Stimulated activated CD4-positive, alpha-beta T cell treated with anti-CD3 and anti-CD28 coated beads, Interleukin-4, amount 100 ng/mL, for 4 hours (primary cell): ENCODE measurements around the gene PKHD1.

Experiments
- DNase-seq, 2 experiments: peaks; one replicate each; pipeline ENCODE4 v3.0.0-alpha.2; 2020

Gene PKHD1

DNA sequence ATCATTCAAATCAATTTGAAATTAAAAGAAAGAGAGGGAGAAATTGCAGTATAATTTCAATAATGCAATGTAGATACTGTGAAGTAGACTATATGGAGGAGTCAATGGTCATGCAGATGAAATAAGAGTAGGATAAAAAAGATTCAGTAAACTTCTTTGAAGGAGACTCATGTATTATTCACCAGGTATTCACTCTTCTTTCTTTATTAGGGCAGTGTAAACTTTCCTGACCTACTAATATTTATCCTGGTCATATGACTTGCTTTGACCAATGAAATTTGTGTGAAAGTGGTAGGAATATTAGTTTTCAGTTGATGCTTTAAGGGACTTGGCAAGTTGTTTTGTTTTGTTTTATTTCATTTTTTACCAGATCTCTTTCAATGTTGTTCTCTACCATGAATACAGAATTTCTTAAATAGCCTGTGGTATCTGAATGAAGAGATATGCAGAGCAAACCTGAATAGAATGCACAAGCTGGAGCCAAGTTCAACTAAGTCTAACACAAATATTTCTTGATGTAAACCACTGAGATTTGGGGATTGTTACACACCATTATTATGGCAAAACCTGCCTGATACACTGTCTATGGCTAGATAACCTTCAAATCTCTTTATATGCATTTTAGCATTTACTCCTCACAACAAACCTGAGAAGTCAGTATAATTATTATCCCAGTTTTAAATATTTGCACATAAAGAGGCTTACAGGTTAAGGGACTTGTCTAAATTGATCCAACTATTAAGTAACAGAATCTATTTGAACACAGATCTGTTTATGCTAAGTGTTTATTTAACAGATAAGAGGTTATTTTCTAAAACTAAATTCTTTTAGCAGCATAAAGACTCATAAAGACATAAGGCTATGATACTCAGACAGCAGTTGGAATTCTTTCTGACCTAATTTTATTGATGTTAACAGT is 311.2 kb downstream of the PKHD1 start:
- DNase-seq = no peak

- no peak for DNase-seq
Observed at GRCh38 chr6:51768087-51768486, 319.3 kb downstream of the PKHD1 start.

DNA sequence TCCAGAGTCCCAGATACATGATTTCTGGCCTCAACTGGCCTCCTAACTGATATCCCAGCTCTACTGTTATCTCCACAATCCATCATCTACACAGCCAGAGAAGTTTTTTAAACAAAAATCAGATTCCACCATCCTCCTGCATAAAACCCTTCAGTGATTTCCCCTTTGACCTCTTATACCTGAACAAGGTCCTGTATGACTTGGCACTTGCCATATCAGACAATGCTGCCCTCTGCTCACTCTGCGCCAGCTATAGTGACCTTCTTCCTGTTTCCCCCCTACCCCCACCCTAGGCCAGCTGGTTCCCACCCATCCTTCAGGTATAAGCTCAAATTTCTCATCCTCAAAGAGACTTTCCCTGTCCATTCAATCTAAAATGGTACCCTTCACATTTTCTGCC is 322.2 kb downstream of the PKHD1 start:
- DNase-seq = no peak

- DNase-seq = no peak
Observed at GRCh38 chr6:51753635-51754034, 333.8 kb downstream of the PKHD1 start.

- DNase-seq = no peak
Observed at GRCh38 chr6:51743999-51744398, 343.4 kb downstream of the PKHD1 start.

- DNase-seq = no peak
Observed at GRCh38 chr6:51740658-51741057, 346.8 kb downstream of the PKHD1 start.

DNA sequence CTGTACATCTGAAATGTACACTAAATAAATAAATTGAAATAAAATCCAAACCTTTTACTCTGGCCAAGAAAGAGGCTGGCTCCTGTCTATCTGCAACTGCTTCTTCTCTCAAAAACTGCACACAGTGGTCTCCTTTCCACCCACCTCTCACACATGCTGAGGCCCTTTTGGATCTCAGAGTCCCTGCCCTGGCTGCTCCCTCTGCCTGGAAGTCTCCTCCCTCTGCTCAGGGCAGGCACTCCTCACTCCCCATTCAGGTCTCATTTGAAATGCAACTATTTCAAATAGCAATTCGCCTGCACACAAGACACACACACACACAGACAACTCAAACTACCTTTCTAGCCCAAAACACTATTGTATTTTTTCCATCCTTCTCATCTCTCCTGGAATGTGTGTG is 348.8 kb downstream of the PKHD1 start:
- DNase-seq = no peak

- DNase-seq = no peak
Observed at GRCh38 chr6:51737580-51738360, 349.6 kb downstream of the PKHD1 start.

DNA sequence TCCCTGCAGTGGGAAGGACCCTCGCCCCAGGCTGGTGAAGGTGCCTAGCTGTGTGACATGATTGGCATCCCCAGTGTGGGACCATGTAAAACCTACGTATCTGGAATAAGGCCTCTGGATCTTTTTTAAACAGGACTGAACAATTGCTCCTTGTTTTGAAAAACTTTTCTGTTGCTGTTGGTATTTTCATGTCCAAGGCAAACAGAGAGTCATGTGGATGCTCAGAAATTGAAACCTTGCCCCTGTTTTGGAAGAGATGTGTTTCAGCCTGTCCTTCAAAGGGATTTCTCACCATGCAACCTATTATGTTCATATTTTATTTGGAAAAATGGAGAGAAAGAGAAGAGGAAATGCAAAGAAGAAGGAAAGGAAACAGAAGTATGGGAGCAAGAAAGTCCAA is 362.3 kb downstream of the PKHD1 start:
- DNase-seq = no peak

GRCh38 chr6:51720327-51720726 is 367.1 kb downstream of the PKHD1 start:
- no peak for DNase-seq

GRCh38 chr6:51719297-51719696 is 368.1 kb downstream of the PKHD1 start:
- no peak for DNase-seq

DNA sequence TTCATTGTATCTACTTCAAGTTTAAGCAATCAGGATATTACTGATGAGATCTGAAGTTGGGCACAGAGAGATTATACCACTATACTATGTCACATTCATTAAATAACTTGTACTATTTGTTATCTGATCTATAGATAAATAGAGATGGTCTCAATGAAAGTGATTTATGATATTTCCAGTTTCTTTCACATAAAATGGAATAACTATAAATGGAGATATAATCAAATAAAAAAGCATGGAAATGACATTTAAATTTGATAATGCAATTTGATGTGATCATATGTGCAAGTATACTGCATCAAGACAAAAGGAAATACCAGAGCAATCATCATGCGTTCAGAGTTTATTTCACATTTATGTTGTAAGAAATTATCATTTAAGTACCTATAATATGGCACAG is 368.9 kb downstream of the PKHD1 start:
- DNase-seq = no peak

DNA sequence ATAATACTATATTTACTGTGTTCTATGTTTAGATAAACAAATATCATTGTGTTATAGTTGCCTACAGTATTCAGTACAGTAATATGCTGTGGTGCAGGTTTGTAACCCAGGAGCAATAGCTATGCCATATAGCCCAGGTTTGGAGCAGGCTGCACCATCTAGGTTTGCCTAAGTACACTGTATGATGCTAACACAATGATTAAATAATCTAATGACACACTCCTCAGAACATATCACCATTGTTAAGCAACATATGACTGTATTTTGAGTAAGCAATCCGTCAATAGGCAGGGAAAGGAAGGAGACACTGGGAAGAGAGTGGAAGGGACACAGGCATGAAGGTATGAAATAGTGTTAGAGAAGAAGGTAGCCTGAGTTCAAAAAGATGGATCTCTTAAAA is 369.9 kb downstream of the PKHD1 start:
- no peak for DNase-seq

DNA sequence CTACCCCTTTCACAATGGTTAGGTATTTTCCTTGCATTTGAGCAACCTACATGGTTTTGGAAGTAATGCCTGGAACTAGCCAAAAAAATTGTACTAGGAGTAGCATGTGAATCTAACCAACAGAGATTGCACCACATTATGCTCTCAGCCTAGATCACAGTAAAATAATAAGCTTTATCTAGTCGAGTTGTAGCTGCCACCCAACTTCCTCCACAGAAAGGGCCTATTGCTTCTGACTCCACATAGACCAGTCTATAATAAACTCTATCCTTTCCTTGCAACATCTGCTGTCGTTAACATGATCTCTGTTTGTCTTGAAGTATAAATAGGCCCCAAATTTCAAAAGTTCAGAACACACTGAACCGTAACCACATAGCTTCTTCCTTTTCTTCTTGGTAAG is 375.5 kb downstream of the PKHD1 start:
- no peak for DNase-seq

- no peak for DNase-seq
Observed at GRCh38 chr6:51706086-51706485, 381.3 kb downstream of the PKHD1 start.

DNA sequence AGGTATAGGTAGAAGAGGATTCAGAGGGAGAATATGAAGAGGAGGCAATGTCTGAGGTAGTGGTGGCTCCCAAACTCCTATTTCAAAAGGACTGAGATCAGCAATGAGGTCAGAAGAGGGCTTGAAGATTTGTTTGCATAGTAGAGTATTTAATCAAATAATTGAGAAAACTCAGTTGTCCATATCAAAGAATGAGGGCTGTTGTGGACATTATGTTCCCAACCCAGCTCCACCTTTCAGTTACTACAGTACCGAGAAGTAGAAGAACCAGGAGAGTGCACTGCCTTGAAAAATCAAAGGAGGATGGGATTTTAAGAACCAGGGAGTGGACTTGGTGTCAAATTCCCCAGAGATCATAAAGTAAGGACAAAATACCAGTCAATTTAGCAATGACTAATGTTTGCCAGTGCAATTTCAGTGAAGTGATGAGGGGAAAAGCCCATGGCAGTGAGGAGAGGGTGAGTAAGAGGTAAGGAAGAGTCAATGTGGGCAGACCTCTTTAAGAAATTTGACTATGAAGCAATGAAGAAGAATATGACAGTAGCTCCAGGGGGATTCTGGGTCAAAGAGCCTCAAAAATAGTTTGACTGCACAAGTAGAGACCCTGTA is 382.4 kb downstream of the PKHD1 start:
- DNase-seq = no peak

DNA sequence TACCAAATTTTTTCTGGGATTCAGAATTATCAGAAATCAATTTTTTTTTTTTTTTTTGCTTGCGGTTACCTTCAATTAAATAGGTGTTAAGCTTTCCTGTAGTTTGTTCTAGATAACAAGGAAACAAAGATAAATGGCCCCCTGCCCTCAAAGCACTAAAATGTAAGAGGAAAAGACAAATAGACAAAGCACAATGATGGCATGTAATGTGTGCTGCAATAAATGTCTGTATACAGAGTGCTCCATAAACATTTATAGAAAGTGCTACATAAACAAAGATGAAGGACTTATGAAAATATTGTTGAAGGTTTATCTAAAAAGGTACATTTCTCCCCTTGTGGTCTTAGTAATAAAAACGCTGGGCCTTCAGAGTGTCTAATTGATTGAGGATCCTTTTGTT is 384.6 kb downstream of the PKHD1 start:
- DNase-seq = no peak

DNA sequence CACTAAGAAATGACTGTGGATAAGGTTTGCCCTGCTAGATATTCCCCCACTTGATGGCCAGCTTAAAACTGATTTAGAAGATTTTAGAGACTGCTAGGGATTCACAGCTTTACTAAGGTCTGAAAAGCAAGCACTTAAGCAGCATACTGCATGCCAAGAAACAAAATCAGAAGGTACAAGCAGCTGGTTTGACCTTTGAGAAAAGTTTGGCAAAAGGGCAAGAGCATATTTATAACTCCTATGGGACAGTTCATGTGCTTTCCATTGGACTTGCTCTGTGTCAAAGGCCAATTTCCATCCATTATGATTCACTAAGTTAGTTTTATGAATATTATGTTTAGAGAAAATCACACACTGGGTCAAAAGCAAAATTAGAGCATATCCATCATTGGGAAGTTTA is 402.8 kb downstream of the PKHD1 start:
- DNase-seq = no peak

DNA sequence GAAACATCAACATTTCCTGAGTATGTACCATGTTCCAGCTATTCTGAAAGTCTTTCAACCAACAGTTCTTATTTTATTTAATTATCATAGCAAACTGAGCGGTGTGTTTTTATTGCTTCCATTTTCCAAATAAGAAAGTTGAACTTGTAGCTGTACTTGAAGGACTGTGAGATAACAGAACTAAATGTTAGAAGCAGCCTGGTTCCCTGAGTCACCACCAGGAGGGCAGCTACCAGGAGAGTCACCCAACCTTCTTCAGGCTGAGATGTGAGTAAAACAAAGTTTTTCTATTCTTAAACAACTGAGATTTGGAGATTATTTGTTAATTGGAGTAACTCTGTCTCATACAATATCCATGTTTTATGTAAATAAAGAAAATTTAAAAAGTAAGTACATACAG is 403.4 kb downstream of the PKHD1 start:
- no peak for DNase-seq

DNA sequence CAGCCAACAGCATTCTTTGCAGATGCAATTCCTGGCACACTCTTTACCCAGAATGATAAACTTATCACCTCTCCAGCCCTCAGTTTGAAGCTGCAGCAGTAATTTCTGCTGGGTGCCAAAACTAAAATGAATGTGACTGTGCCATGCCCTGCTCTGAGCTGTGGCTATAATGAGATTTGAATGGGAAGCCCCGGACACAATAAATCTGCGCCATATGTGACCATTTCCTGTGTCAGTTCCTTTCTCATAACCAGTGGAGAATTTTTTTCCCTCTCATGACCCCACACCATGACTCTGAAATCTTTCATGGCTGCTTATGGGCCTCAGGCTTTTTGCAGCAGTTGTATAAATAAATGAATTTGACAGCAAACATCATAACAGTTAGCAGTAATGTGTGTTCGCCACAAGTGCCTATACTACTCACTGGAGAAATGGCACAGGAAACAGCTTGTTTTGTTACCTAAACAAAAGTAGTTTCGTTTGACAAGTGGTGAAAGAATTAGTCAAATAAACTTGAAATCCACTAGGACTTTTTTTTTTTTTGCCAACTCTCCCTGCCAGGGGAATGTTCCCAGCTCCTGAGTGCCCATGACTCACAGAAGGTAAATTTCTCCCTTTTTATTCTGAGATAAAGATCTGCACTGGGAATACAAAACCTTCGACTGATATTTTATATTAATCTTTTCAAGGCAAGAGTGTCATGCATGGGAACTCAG is 408.4 kb downstream of the PKHD1 start:
- no peak for DNase-seq

DNA sequence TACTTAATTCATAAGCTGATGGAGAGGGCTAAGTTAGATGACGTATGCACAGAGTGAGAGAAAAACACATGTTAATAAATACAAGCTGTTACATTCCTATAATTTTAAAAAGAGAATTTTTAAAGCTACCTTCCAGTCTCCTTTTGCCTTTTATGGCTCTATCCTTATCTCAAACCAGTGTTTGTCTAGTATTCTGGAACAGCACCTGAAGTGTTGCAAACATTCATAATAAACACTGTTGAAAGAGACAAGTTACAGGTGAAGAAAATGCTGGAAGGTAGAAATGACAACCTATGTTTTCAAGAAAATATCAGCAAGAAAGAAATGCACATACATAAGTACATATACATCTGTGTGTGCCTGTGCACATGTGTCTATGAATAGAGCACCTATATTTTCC is 409.1 kb downstream of the PKHD1 start:
- DNase-seq = no peak

- DNase-seq = no peak
Observed at GRCh38 chr6:51675922-51676275, 411.5 kb downstream of the PKHD1 start.
